H9 (cell line): ENCODE data around the gene C5orf22. TPM values are rescaled to one million over a fixed set of nuclear protein-coding genes. Genes with fewer than 3 reads are reported as not detected.

ENCODE experiments used
- DNase-seq: peaks from one replicate; pipeline ENCODE4 v3.0.0-alpha.2; 2017
- H2AFZ ChIP-seq: one replicate; pipeline ENCODE4 v1.6.1; 2013; ENCODE audit warnings: mild to moderate bottlenecking, low read length, control low read depth, moderate library complexity
- H2AK5ac ChIP-seq: 2 replicates; pipeline ENCODE4 v1.6.1; 2013; ENCODE audit warnings: low read length, control low read depth, mixed read lengths; ENCODE audit not compliant: insufficient read length
- H2BK120ac ChIP-seq: one replicate; pipeline ENCODE4 v1.6.1; 2013; ENCODE audit warnings: low read depth, mild to moderate bottlenecking, low read length, control low read depth, inconsistent platforms; ENCODE audit not compliant: poor library complexity, severe bottlenecking
- H2BK12ac ChIP-seq: 2 replicates; pipeline ENCODE4 v1.6.1; 2013; ENCODE audit warnings: low read length, control low read depth, mixed read lengths, low read depth; ENCODE audit not compliant: insufficient read length
- H2BK15ac ChIP-seq: 2 replicates; pipeline ENCODE4 v1.6.1; 2013; ENCODE audit warnings: low read depth, low read length, control low read depth
- H2BK20ac ChIP-seq: one replicate; pipeline ENCODE4 v1.6.1; 2013; ENCODE audit warnings: low read depth, mild to moderate bottlenecking, low read length, control low read depth, inconsistent platforms; ENCODE audit not compliant: poor library complexity, severe bottlenecking
- H2BK5ac ChIP-seq: 2 replicates; pipeline ENCODE4 v1.6.1; 2013; ENCODE audit warnings: low read length, control low read depth, mixed read lengths; ENCODE audit not compliant: insufficient read length
- H3K14ac ChIP-seq: 2 replicates; pipeline ENCODE4 v1.6.1; 2013; ENCODE audit warnings: low read length, control low read depth; ENCODE audit not compliant: insufficient read depth
- H3K18ac ChIP-seq: 2 replicates; pipeline ENCODE4 v1.6.1; 2013; ENCODE audit warnings: low read depth, mild to moderate bottlenecking, mixed read lengths, low read length, control low read depth; ENCODE audit not compliant: insufficient read length
- H3K23ac ChIP-seq: 2 replicates; pipeline ENCODE4 v1.6.1; 2013; ENCODE audit warnings: low read length, control low read depth, mixed read lengths, low read depth; ENCODE audit not compliant: insufficient read length
- H3K23me2 ChIP-seq: 2 replicates; pipeline ENCODE4 v1.6.1; 2013; ENCODE audit warnings: low read depth, mild to moderate bottlenecking, mixed read lengths, low read length, control low read depth; ENCODE audit not compliant: insufficient read length, poor library complexity, severe bottlenecking
- H3K27ac ChIP-seq: 2 replicates; pipeline ENCODE4 v1.5.1; 2013; ENCODE audit warnings: low read length, control low read depth, mixed read lengths, low read depth; ENCODE audit not compliant: insufficient read length
- H3K27me3 ChIP-seq: 2 replicates; pipeline ENCODE4 v1.6.1; 2013; ENCODE audit warnings: low read length, control low read depth, inconsistent platforms; ENCODE audit not compliant: insufficient read depth
- H3K4ac ChIP-seq: 2 replicates; pipeline ENCODE4 v1.6.1; 2013; ENCODE audit warnings: low read depth, mild to moderate bottlenecking, control low read depth, inconsistent platforms, low read length, moderate library complexity
- H3K4me1 ChIP-seq: 2 replicates; pipeline ENCODE4 v1.6.1; 2013; ENCODE audit warnings: low read length, control low read depth, inconsistent platforms; ENCODE audit not compliant: insufficient read depth
- H3K4me2 ChIP-seq: 2 replicates; pipeline ENCODE4 v1.6.1; 2013; ENCODE audit warnings: low read length, control low read depth, mixed read lengths; ENCODE audit not compliant: insufficient read length, insufficient read depth
- H3K56ac ChIP-seq: 2 replicates; pipeline ENCODE4 v1.6.1; 2013; ENCODE audit warnings: low read depth, mild to moderate bottlenecking, mixed read lengths, low read length, control low read depth; ENCODE audit not compliant: insufficient read length
- H3K79me1 ChIP-seq: 2 replicates; pipeline ENCODE4 v1.6.1; 2013; ENCODE audit warnings: low read depth, mild to moderate bottlenecking, moderate library complexity, low read length, control low read depth, inconsistent platforms; ENCODE audit not compliant: insufficient read depth, poor library complexity, severe bottlenecking
- H3K79me2 ChIP-seq: 2 replicates; pipeline ENCODE4 v1.6.1; 2013; ENCODE audit warnings: low read length, control low read depth, inconsistent platforms; ENCODE audit not compliant: insufficient read depth
- H3K9ac ChIP-seq: 2 replicates; pipeline ENCODE4 v1.6.1; 2013; ENCODE audit warnings: low read length, control low read depth, mixed read lengths; ENCODE audit not compliant: insufficient read length; ENCODE audit errors: extremely low read depth
- H3K9me3 ChIP-seq: one replicate; pipeline ENCODE4 v1.6.1; 2013; ENCODE audit warnings: low read depth, low read length, inconsistent platforms; ENCODE audit not compliant: control insufficient read depth
- H3T11ph ChIP-seq: one replicate; pipeline ENCODE4 v1.6.1; 2013; ENCODE audit warnings: mild to moderate bottlenecking, low read length, control low read depth, inconsistent platforms
- H4K20me1 ChIP-seq: one replicate; pipeline ENCODE4 v1.6.1; 2013; ENCODE audit not compliant: control insufficient read depth, insufficient read length, insufficient read depth
- H4K5ac ChIP-seq: 2 replicates; pipeline ENCODE4 v1.6.1; 2013; ENCODE audit warnings: low read depth, mild to moderate bottlenecking, mixed read lengths, low read length, control low read depth; ENCODE audit not compliant: insufficient read length
- H4K8ac ChIP-seq: replicated peaks from 2 replicates; pipeline ENCODE4 v1.6.1; 2013; ENCODE audit warnings: low read length, control low read depth, mixed read lengths, low read depth; ENCODE audit not compliant: insufficient read length
- H4K91ac ChIP-seq: 2 replicates; pipeline ENCODE4 v1.6.1; 2013; ENCODE audit warnings: low read depth, mild to moderate bottlenecking, moderate library complexity, mixed read lengths, low read length, control low read depth; ENCODE audit not compliant: insufficient read length
- H3K27ac Mint-ChIP-seq, 3 experiments: 2 replicates in 2 of 3; 3 replicates in 1 of 3; pipeline ENCODE4 v1.8.0; 2020 to 2021; ENCODE audit warnings: mixed read lengths in 3 of 3, mild to moderate bottlenecking in 1 of 3, moderate library complexity in 1 of 3
- H3K27me3 Mint-ChIP-seq: 2 replicates; pipeline ENCODE4 v1.8.0; 2021; ENCODE audit warnings: low read depth, mild to moderate bottlenecking, moderate library complexity, mixed read lengths
- H3K36me3 Mint-ChIP-seq, 3 experiments: 2 replicates in 2 of 3; 3 replicates in 1 of 3; pipeline ENCODE4 v1.8.0; 2020 to 2021; ENCODE audit warnings: low read depth in 3 of 3, mixed read lengths in 3 of 3; ENCODE audit not compliant: insufficient read depth in 1 of 3
- H3K4me1 Mint-ChIP-seq, 2 experiments: 2 replicates each; pipeline ENCODE4 v1.8.0; 2020; ENCODE audit warnings: mixed read lengths in 2 of 2
- H3K4me3 Mint-ChIP-seq, 2 experiments: 2 replicates in 1 of 2; 3 replicates in 1 of 2; pipeline ENCODE4 v1.8.0; 2020 to 2021; ENCODE audit warnings: mild to moderate bottlenecking in 2 of 2, mixed read lengths in 2 of 2, moderate library complexity in 1 of 2
- H3K9me3 Mint-ChIP-seq, 2 experiments: 2 replicates in 1 of 2; 3 replicates in 1 of 2; pipeline ENCODE4 v1.8.0; 2020; ENCODE audit warnings: mild to moderate bottlenecking in 2 of 2, mixed read lengths in 2 of 2, moderate library complexity in 1 of 2
- CTCF ChIP-seq: fragments of 200-600 bp; sonication (generic); conservative IDR thresholded peaks from 3 replicates; pipeline ENCODE4 v1.8.0; 2021; ENCODE audit warnings: antibody characterized with exemption, mild to moderate bottlenecking
- WGBS: extraction: QIAGEN DNeasy Blood & Tissue Kit; methylation state at CpG from one replicate; pipeline ENCODE4 v1.1.7; 2013; ENCODE audit warnings: missing lambda C conversion rate, low lambda C conversion rate, mixed read lengths; ENCODE audit not compliant: insufficient read length; ENCODE audit errors: extremely low coverage; 5-methylcytosine and 5-hydroxymethylcytosine counted together
- total RNA-seq: library from RNA; stranded (reverse); gene quantifications from 2 replicates; pipeline ENCODE4 v1.2.1, GENCODE V29; 2021

C5orf22 gene
- total RNA-seq, 1 experiment from 2014 or later = 34.0 TPM

- H3K27ac Mint-ChIP-seq = 0 out of 7 replicates have a peak overlapping the region, but pooled peaks of 1 of the 3 experiments have one; percentile 1
- Histone ChIP-seq H3K9ac (no peak overlapping the region), H3K56ac (no peak overlapping the region), H3K27ac (peak overlapping the region; percentile 34), H3K18ac (no peak overlapping the region), H3K79me1 (no peaks in the 10 kb centered on the region), H3K14ac (no peak overlapping the region), H3K4me2 (no peak overlapping the region), H2AFZ (no peak overlapping the region), H3K4ac (no peak overlapping the region), H4K20me1 (no peaks in the 10 kb centered on the region), H3T11ph (no peak overlapping the region), H2BK5ac (no peak overlapping the region), H2BK20ac (no peak overlapping the region), H2BK120ac (no peak overlapping the region), H3K9me3 (no peaks in the 10 kb centered on the region), H2AK5ac (no peak overlapping the region), H3K4me1 (peaks cover 11% of the 10 kb centered on the region), H4K8ac (no peak overlapping the region), H4K5ac (no peak overlapping the region), H3K23me2 (no peaks in the 10 kb centered on the region), H2BK12ac (no peak overlapping the region), H3K23ac (no peak overlapping the region), H4K91ac (no peak overlapping the region), H2BK15ac (no peak overlapping the region), H3K79me2 (no peaks in the 10 kb centered on the region), H3K27me3 (no peaks in the 10 kb centered on the region)
- peaks cover 6 to 11% of the 10 kb centered on the region in 2 experiments for H3K4me1 Mint-ChIP-seq
- WGBS = no CpG with 5 or more reads among the region's 4 CpGs
- peak; percentile 55 for DNase-seq
- H3K36me3 Mint-ChIP-seq = peaks cover 13 to 84% (median 73%) of the 10 kb centered on the region in 3 experiments; a peak in 6 of 7 replicates
- no peaks in the 10 kb centered on the region for H3K27me3 Mint-ChIP-seq
- TF ChIP-seq CTCF = no peak
- no peak overlapping the region for H3K4me3 Mint-ChIP-seq
- H3K9me3 Mint-ChIP-seq = no peaks in the 10 kb centered on the region
Observed at GRCh38 chr5:31492869-31493268, 39.2 kb upstream of the C5orf22 start.
